ENCODE results near the gene NCS1. TPM values are rescaled to one million over a fixed set of nuclear protein-coding genes. Genes with fewer than 3 reads are reported as not detected.
A peak's percentile ranks its signal among the peaks of the same experiment; 100 is the strongest.

The NCS1 gene
- total RNA-seq, 4 donors from 2014 or later = 100 to 206 (median 122) TPM

DNA sequence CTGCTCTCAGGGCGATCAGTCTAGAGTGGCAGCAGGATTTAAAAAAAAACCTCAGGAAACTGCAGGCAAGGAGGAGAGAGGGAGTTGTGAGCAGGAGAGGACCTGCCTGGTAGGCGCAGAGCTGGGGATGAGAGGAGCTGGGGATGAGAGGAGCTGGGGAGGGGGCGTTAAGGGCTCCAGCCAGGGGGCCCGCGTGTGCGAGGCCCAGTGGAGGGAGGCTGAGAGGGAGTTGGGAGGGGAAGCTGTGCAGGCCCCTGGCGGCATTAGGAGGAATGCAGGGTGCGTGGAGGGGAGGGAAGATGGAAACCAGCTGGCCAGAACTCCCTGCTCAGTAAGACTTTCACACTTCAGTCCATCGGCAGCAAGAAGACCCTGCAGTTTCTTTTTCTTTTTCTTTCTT lies 48.1 kb downstream of the NCS1 start:
- no peak for DNase-seq (ENCODE audit: extremely low spot score)
- Histone ChIP-seq H3K9me3 (no peaks in the 10 kb centered on the region), H3K27me3 (no peaks in the 10 kb centered on the region), H3K4me1 (peaks cover 5 to 47% (median 40%) of the 10 kb centered on the region in 4 donors), H3K4me3 (no peak overlapping the region), H3K36me3 (peaks cover 0 to 35% (median 20%) of the 10 kb centered on the region in 4 donors), H3K27ac (replicated peaks in 1 of 4) (peak overlapping the region; percentile 58 to 78 (median 76))
- TF ChIP-seq EP300 (IDR thresholded peaks at IDR 0.05) (no peak), POLR2AphosphoS5 (IDR thresholded peaks at IDR 0.05) (peak; percentile 22 to 48), POLR2A (IDR thresholded peaks at IDR 0.05; ENCODE audit: low read depth) (no peak)
- TF ChIP-seq, protein P1, sequence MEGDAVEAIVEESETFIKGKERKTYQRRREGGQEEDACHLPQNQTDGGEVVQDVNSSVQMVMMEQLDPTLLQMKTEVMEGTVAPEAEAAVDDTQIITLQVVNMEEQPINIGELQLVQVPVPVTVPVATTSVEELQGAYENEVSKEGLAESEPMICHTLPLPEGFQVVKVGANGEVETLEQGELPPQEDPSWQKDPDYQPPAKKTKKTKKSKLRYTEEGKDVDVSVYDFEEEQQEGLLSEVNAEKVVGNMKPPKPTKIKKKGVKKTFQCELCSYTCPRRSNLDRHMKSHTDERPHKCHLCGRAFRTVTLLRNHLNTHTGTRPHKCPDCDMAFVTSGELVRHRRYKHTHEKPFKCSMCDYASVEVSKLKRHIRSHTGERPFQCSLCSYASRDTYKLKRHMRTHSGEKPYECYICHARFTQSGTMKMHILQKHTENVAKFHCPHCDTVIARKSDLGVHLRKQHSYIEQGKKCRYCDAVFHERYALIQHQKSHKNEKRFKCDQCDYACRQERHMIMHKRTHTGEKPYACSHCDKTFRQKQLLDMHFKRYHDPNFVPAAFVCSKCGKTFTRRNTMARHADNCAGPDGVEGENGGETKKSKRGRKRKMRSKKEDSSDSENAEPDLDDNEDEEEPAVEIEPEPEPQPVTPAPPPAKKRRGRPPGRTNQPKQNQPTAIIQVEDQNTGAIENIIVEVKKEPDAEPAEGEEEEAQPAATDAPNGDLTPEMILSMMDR (IDR thresholded peaks at IDR 0.05) = peak in 2 of 3 experiments; percentile 45 to 51
- intact Hi-C loops (cut with DNase I) = no loop called here
- WGBS = 24% methylated on average over 9 of the region's 9 CpGs

GRCh38 chr9:130222833-130223232 lies 50.6 kb downstream of the NCS1 start:
- H3K27me3 ChIP-seq = no peaks in the 10 kb centered on the region
- H3K36me3 ChIP-seq = peaks cover 0 to 55% (median 35%) of the 10 kb centered on the region in 4 donors
- H3K27ac ChIP-seq (replicated peaks in 1 of 4) = peak overlapping the region in 1 of 4 donors; percentile 31
- WGBS = 81% methylated on average over 8 of the region's 9 CpGs
- DNase-seq (ENCODE audit: extremely low spot score) = no peak
- H3K4me1 ChIP-seq = peaks cover 5 to 22% (median 22%) of the 10 kb centered on the region in 4 donors
- peaks cover 0 to 8% (median 4%) of the 10 kb centered on the region in 4 donors for H3K9me3 ChIP-seq
- TF ChIP-seq POLR2A (IDR thresholded peaks at IDR 0.05; ENCODE audit: low read depth) (no peak), EP300 (IDR thresholded peaks at IDR 0.05) (no peak), POLR2AphosphoS5 (IDR thresholded peaks at IDR 0.05) (no peak)
- TF ChIP-seq, protein P1 (IDR thresholded peaks at IDR 0.05) = no peak
- H3K4me3 ChIP-seq = no peak overlapping the region
- intact Hi-C loops (cut with DNase I) = no loop called here

GRCh38 chr9:130225071-130225470 lies 52.9 kb downstream of the NCS1 start:
- H3K27me3 ChIP-seq = no peaks in the 10 kb centered on the region
- intact Hi-C loops (cut with DNase I) = no loop called here
- WGBS = 88% methylated on average over 11 of the region's 11 CpGs
- no peak for DNase-seq (ENCODE audit: extremely low spot score)
- no peak overlapping the region for H3K27ac ChIP-seq (replicated peaks in 1 of 4)
- H3K36me3 ChIP-seq = peaks cover 0 to 63% (median 30%) of the 10 kb centered on the region in 4 donors
- H3K4me1 ChIP-seq = peaks cover 5 to 10% (median 10%) of the 10 kb centered on the region in 4 donors
- TF ChIP-seq POLR2A (IDR thresholded peaks at IDR 0.05; ENCODE audit: low read depth) = no peak
- TF ChIP-seq, protein P1 (IDR thresholded peaks at IDR 0.05) = no peak
- TF ChIP-seq POLR2AphosphoS5 (IDR thresholded peaks at IDR 0.05) = no peak
- no peak for TF ChIP-seq EP300 (IDR thresholded peaks at IDR 0.05)
- peaks cover 0 to 13% (median 5%) of the 10 kb centered on the region in 4 donors for H3K9me3 ChIP-seq
- H3K4me3 ChIP-seq = no peak overlapping the region

DNA sequence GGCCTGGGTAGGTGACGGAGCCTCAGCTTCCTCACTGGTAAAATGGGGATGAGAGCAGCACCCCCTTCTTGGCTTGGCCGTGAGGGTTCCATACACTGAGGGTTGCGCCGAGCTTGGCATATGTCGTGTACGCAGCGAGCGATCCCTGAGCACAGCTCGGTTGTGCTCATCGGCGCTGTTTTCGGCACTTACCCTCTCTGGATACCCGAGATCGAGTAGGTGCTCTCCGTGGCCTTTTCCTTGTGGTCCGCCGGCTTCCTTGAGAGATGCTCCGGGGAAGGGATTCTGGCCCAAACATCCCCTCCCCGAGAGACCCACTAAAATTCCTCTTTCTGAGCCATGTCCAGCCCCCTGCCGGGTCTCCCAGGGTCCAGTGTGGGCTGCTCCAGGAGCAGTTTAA lies 53.4 kb downstream of the NCS1 start:
- peaks cover 0 to 67% (median 30%) of the 10 kb centered on the region in 4 donors for H3K36me3 ChIP-seq
- intact Hi-C loops (cut with DNase I) = no loop called here

More for the DNA sequence above, 53.4 kb downstream of the NCS1 start:
- Histone ChIP-seq H3K9me3 (peaks cover 0 to 13% (median 5%) of the 10 kb centered on the region in 4 donors), H3K27ac (replicated peaks in 1 of 4) (no peak overlapping the region), H3K4me1 (peaks cover 2 to 5% (median 4%) of the 10 kb centered on the region in 4 donors), H3K4me3 (no peak overlapping the region), H3K27me3 (no peaks in the 10 kb centered on the region)
- 94% methylated on average over 20 of the region's 20 CpGs for WGBS
- DNase-seq (ENCODE audit: extremely low spot score) = no peak
- TF ChIP-seq POLR2A (IDR thresholded peaks at IDR 0.05; ENCODE audit: low read depth) = no peak
- TF ChIP-seq, protein P1 (IDR thresholded peaks at IDR 0.05) = no peak
- TF ChIP-seq POLR2AphosphoS5 (IDR thresholded peaks at IDR 0.05) = no peak
- no peak for TF ChIP-seq EP300 (IDR thresholded peaks at IDR 0.05)

Measured in esophagus muscularis mucosa (tissue), 4 donors.